Measurements from ENCODE around the gene GEMIN8. TPM values are rescaled to one million over a fixed set of nuclear protein-coding genes. Genes with fewer than 3 reads are reported as not detected.

Gene GEMIN8
- total RNA-seq, 2 donors from 2014 or later = 18.4 to 34.9 TPM

DNA sequence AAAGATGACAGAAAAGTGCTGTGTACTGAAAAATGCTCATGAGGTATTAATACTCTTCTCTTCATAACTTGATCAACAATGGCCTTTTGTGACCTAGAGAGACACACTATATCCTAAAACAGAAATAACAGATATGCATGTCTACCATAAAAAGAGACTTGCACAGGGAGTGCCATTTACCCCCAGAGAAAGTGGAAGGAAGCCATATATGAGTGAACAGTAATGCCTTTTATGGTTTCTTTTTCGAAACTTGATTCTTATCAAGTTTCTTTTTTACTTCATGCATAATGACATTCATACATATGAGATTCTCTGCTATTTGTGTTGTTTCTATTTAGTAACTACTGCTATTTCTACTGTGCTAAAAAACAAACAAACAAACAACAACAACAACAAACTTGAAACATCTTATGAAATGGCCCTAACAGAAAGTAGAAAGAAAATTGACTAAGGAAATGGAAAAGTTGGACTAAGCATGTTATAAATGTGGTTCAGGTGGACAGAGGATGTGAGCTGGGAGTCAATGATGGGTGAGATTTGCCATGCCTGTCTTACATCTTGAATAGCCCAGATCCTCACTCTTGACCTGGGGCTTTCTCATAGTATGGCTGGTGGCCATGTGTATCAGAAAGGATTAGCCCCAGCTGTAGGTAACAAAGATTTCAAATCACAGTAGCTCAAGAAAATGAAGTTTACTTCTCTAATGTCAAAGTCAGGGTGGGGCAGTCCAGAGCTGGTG lies 43.8 kb downstream of the GEMIN8 start:
- TF ChIP-seq, protein P1, sequence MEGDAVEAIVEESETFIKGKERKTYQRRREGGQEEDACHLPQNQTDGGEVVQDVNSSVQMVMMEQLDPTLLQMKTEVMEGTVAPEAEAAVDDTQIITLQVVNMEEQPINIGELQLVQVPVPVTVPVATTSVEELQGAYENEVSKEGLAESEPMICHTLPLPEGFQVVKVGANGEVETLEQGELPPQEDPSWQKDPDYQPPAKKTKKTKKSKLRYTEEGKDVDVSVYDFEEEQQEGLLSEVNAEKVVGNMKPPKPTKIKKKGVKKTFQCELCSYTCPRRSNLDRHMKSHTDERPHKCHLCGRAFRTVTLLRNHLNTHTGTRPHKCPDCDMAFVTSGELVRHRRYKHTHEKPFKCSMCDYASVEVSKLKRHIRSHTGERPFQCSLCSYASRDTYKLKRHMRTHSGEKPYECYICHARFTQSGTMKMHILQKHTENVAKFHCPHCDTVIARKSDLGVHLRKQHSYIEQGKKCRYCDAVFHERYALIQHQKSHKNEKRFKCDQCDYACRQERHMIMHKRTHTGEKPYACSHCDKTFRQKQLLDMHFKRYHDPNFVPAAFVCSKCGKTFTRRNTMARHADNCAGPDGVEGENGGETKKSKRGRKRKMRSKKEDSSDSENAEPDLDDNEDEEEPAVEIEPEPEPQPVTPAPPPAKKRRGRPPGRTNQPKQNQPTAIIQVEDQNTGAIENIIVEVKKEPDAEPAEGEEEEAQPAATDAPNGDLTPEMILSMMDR (IDR thresholded peaks at IDR 0.05) = no peak
- no peak for TF ChIP-seq POLR2A (IDR thresholded peaks at IDR 0.05)
- no peaks in the 10 kb centered on the region for H3K36me3 ChIP-seq (replicated peaks in 1 of 2; ENCODE audit: insufficient read depth in 1 of 2, low read depth in 2 of 2)
- no peak overlapping the region for H3K4me3 ChIP-seq
- H3K27ac ChIP-seq = no peak overlapping the region
- ATAC-seq (no peak), DNase-seq (no peak)
- 91 to 94% methylated on average over 1 of the region's 1 CpG for WGBS, 2 donors
- no peaks in the 10 kb centered on the region for H3K4me1 ChIP-seq
- H3K9me3 ChIP-seq = no peaks in the 10 kb centered on the region
- H3K27me3 ChIP-seq = no peaks in the 10 kb centered on the region
- intact Hi-C loops (cut with DNase I) = no loop called here

DNA sequence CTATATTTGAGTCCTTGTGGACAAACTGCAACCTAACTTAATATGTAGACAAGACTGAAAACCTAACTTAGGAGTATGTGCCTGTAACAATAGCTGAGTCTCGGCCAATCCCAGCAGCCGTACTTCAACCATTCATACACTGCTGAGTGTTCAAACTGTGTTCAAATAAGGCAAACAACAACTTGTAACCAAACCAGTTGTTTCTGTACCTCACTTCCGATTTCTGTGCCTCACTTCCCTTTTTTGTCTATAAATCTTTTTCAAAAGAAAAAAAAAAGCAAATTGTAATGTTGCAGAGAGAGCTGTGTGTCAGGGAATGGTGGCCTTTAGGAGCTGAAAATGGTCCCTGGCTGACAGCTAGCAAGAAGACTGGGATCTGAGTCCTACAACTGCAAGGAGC lies 46.0 kb downstream of the GEMIN8 start:
- no peaks in the 10 kb centered on the region for H3K27me3 ChIP-seq
- H3K4me3 ChIP-seq = no peak overlapping the region
- H3K9me3 ChIP-seq = no peaks in the 10 kb centered on the region
- TF ChIP-seq, protein P1 (IDR thresholded peaks at IDR 0.05) = no peak
- TF ChIP-seq POLR2A (IDR thresholded peaks at IDR 0.05) = no peak
- intact Hi-C loops (cut with DNase I) = no loop called here
- no peak overlapping the region for H3K27ac ChIP-seq
- H3K36me3 ChIP-seq (replicated peaks in 1 of 2; ENCODE audit: insufficient read depth in 1 of 2, low read depth in 2 of 2) = no peaks in the 10 kb centered on the region
- H3K4me1 ChIP-seq = no peaks in the 10 kb centered on the region
- ATAC-seq = no peak
- 86 to 94% methylated on average over 3 of the region's 3 CpGs for WGBS, 2 donors
- no peak for DNase-seq

DNA sequence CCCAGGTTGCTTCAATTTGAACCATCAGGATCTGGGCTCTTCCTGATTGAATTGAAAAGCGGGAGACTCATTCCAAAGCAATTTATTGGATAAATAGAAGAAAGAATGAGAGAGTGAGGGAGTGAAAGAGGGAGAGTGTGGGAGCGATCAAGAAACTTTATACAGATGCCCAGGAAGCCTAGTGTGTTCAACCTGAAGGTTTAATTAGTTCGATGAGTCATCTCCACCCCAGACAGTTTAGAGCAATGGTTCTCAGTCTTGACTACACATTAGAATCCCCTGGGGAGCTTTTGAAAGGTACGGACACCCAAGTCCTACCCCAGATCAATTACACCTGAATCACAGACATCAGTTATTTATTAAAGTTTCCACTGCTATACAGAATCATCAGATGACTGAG lies 61.5 kb downstream of the GEMIN8 start:
- H3K4me3 ChIP-seq = no peak overlapping the region
- H3K9me3 ChIP-seq = no peaks in the 10 kb centered on the region
- H3K4me1 ChIP-seq = no peaks in the 10 kb centered on the region
- ATAC-seq = no peak
- WGBS, 2 donors = 83 to 89% methylated on average over 4 of the region's 4 CpGs
- intact Hi-C loops (cut with DNase I) = no loop called here
- no peak overlapping the region for H3K27ac ChIP-seq
- H3K27me3 ChIP-seq = no peaks in the 10 kb centered on the region
- no peaks in the 10 kb centered on the region for H3K36me3 ChIP-seq (replicated peaks in 1 of 2; ENCODE audit: insufficient read depth in 1 of 2, low read depth in 2 of 2)
- no peak for DNase-seq
- TF ChIP-seq, protein P1 (IDR thresholded peaks at IDR 0.05) = no peak
- TF ChIP-seq POLR2A (IDR thresholded peaks at IDR 0.05) = no peak

DNA sequence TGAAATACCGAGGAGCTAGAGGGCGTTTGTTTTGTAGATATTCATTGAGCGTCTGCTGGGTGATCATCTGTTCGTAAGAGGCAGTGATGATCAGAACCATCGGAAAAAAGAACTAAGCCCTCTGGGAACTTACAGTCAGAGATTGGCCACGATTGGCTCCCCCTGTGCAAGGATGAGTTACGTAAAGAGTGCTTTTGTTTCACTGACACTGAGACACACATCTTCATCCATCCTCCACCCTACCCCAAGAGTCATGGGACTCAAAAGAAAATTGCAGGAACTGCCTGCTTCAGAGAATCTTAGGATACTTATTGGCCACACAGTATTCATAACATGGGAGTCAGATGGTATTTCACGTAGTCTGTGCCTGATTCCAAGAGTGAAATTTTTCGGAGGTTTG lies 62.1 kb downstream of the GEMIN8 start:
- no peak for TF ChIP-seq POLR2A (IDR thresholded peaks at IDR 0.05)
- TF ChIP-seq, protein P1 (IDR thresholded peaks at IDR 0.05) = no peak
- H3K4me3 ChIP-seq = no peak overlapping the region
- no peak overlapping the region for H3K27ac ChIP-seq
- intact Hi-C loops (cut with DNase I) = no loop called here
- ATAC-seq = no peak
- H3K4me1 ChIP-seq = no peaks in the 10 kb centered on the region
- 84 to 96% methylated on average over 5 to 9 of the region's 9 CpGs for WGBS, 2 donors
- H3K36me3 ChIP-seq (replicated peaks in 1 of 2; ENCODE audit: insufficient read depth in 1 of 2, low read depth in 2 of 2) = no peaks in the 10 kb centered on the region
- no peak for DNase-seq
- H3K27me3 ChIP-seq = no peaks in the 10 kb centered on the region
- no peaks in the 10 kb centered on the region for H3K9me3 ChIP-seq

DNA sequence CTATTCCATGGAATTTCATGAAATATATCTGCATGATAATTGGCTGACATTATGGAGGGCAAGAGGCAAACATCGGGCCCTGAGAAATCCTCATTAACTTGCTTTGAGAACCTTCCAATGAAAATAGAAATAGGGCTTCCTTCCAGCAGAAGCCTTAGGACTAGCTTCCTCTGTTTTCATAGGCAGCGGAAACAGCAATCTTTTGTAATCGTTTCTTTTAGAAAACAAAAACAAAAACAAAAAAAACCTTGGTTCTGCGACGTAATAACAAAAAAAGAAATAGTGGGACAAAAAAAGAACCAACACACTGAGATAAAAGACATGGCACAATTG lies 62.9 kb downstream of the GEMIN8 start:
- no peaks in the 10 kb centered on the region for H3K36me3 ChIP-seq (replicated peaks in 1 of 2; ENCODE audit: insufficient read depth in 1 of 2, low read depth in 2 of 2)
- intact Hi-C loops (cut with DNase I) = no loop called here
- H3K27me3 ChIP-seq = no peaks in the 10 kb centered on the region
- ATAC-seq = no peak
- TF ChIP-seq, protein P1 (IDR thresholded peaks at IDR 0.05) = no peak
- no peak for TF ChIP-seq POLR2A (IDR thresholded peaks at IDR 0.05)
- no peaks in the 10 kb centered on the region for H3K9me3 ChIP-seq
- no peak overlapping the region for H3K4me3 ChIP-seq
- H3K27ac ChIP-seq = no peak overlapping the region
- no peak for DNase-seq
- no peaks in the 10 kb centered on the region for H3K4me1 ChIP-seq
- whole genome bisulfite sequencing, 2 donors = 69 to 91% methylated on average over 5 of the region's 5 CpGs

Data from body of pancreas (tissue), 4 donors.